Panc1 (cell line): ENCODE measurements around the gene SMIM43.

Experiments used
- POLR2AphosphoS5 ChIP-seq: IDR thresholded peaks from 2 replicates; pipeline ENCODE4 v1.6.1; 2012; ENCODE audit warnings: mild to moderate bottlenecking, low read depth, low read length, moderate library complexity
- SIN3A ChIP-seq: IDR thresholded peaks from 2 replicates; pipeline ENCODE4 v1.6.1; 2012; ENCODE audit warnings: low read depth, mild to moderate bottlenecking, low read length, moderate library complexity, borderline replicate concordance; ENCODE audit not compliant: insufficient read depth
- TCF7L2 ChIP-seq: IDR thresholded peaks from 2 replicates; pipeline ENCODE4 v1.6.1; 2011; ENCODE audit warnings: mild to moderate bottlenecking, low read depth, low read length, inconsistent platforms
- TF ChIP-seq, protein P1 (sequence below): fragments of 450-650 bp; IDR thresholded peaks from 2 replicates; pipeline ENCODE4 v1.5.1; 2017; ENCODE audit warnings: mild to moderate bottlenecking
- TF ChIP-seq, protein P2 (sequence below), 2 experiments: IDR thresholded peaks; 2 replicates each; pipeline ENCODE4 v1.6.1; 2011 to 2012; ENCODE audit warnings: low read depth in 2 of 2, control low read depth in 1 of 2, low read length in 1 of 2, mild to moderate bottlenecking in 1 of 2, moderate library complexity in 1 of 2; ENCODE audit not compliant: insufficient read depth in 1 of 2

DNA sequence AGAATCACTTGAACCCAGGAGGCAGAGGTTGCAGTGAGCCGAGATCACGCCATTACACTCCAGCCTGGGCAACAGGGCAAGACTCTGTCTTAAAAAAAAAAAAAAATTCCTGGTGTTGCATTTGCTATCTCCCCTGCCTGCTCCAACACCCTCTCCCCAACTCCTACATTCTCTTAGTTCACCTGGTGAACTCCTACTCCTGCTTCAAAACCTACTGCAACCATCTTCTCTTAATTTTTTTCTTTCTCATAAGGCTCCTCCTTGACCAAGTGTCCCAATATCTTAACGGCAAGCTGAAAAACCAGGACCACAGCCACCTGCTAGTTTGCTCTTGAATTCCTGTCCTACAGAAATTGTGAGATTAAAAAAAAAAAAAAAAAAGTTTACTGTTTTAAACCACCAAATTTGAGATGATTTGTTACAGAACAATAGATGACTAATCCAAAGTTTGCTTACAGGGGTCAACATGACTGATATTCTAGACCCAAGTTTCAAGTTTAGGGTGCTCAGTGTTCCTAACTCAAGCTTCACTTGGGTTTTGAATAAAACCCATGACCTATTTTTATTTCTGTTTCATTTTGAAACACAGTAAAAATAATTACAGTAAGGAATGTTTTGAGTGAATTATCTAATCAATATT lies 55.1 kb downstream of the SMIM43 start:
- TF ChIP-seq, protein P1, sequence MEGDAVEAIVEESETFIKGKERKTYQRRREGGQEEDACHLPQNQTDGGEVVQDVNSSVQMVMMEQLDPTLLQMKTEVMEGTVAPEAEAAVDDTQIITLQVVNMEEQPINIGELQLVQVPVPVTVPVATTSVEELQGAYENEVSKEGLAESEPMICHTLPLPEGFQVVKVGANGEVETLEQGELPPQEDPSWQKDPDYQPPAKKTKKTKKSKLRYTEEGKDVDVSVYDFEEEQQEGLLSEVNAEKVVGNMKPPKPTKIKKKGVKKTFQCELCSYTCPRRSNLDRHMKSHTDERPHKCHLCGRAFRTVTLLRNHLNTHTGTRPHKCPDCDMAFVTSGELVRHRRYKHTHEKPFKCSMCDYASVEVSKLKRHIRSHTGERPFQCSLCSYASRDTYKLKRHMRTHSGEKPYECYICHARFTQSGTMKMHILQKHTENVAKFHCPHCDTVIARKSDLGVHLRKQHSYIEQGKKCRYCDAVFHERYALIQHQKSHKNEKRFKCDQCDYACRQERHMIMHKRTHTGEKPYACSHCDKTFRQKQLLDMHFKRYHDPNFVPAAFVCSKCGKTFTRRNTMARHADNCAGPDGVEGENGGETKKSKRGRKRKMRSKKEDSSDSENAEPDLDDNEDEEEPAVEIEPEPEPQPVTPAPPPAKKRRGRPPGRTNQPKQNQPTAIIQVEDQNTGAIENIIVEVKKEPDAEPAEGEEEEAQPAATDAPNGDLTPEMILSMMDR, result no peak
- TF ChIP-seq TCF7L2 (no peak), POLR2AphosphoS5 (no peak), SIN3A (no peak)
- TF ChIP-seq, protein P2, sequence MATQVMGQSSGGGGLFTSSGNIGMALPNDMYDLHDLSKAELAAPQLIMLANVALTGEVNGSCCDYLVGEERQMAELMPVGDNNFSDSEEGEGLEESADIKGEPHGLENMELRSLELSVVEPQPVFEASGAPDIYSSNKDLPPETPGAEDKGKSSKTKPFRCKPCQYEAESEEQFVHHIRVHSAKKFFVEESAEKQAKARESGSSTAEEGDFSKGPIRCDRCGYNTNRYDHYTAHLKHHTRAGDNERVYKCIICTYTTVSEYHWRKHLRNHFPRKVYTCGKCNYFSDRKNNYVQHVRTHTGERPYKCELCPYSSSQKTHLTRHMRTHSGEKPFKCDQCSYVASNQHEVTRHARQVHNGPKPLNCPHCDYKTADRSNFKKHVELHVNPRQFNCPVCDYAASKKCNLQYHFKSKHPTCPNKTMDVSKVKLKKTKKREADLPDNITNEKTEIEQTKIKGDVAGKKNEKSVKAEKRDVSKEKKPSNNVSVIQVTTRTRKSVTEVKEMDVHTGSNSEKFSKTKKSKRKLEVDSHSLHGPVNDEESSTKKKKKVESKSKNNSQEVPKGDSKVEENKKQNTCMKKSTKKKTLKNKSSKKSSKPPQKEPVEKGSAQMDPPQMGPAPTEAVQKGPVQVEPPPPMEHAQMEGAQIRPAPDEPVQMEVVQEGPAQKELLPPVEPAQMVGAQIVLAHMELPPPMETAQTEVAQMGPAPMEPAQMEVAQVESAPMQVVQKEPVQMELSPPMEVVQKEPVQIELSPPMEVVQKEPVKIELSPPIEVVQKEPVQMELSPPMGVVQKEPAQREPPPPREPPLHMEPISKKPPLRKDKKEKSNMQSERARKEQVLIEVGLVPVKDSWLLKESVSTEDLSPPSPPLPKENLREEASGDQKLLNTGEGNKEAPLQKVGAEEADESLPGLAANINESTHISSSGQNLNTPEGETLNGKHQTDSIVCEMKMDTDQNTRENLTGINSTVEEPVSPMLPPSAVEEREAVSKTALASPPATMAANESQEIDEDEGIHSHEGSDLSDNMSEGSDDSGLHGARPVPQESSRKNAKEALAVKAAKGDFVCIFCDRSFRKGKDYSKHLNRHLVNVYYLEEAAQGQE (IDR thresholded peaks at IDR 0.05; ENCODE audit: insufficient read depth in 1 of 2, low read depth in 2 of 2, low read length in 1 of 2), result no peak
